Prostate gland (tissue), 2 donors: ENCODE data around the gene CYB561A3. TPM values are rescaled to one million over a fixed set of nuclear protein-coding genes. Genes with fewer than 3 reads are reported as not detected.

Source experiments
- DNase-seq: peaks from one replicate; pipeline ENCODE4 v3.0.0-alpha.2; 2019; ENCODE audit warnings: low spot score
- H3K27ac ChIP-seq, 2 donors: fragments of 200-600 bp; sonication (generic); 2 replicates each; pipeline ENCODE4 v1.5.1; 2017 to 2019
- H3K27me3 ChIP-seq: fragments of 200-600 bp; sonication (generic); replicated peaks from 2 replicates; pipeline ENCODE4 v1.5.1; 2019; ENCODE audit not compliant: insufficient read depth
- H3K36me3 ChIP-seq, 2 donors: fragments of 200-600 bp; sonication (generic); 1 replicate in 1 of 2; 2 replicates in 1 of 2; pipeline versions ENCODE4 v1.5.1 to v1.8.1; 2017 to 2019
- H3K4me1 ChIP-seq: fragments of 200-600 bp; sonication (generic); replicated peaks from 2 replicates; pipeline ENCODE4 v1.5.1; 2019
- H3K4me3 ChIP-seq, 2 donors: fragments of 200-600 bp; sonication (generic); 2 replicates each; pipeline ENCODE4 v1.5.1; 2017 to 2019
- H3K9me3 ChIP-seq: fragments of 200-600 bp; sonication (generic); 2 replicates; pipeline ENCODE4 v1.5.1; 2017
- CTCF ChIP-seq, 4 experiments: fragments of 200-600 bp in 2 of 4; fragments of 450-650 bp in 2 of 4; sonication (generic) in 2 of 4; IDR thresholded peaks; 1 replicate in 3 of 4; 2 replicates in 1 of 4; pipeline ENCODE4 v1.5.1; 2016 to 2019; ENCODE audit warnings: antibody characterized with exemption in 4 of 4, mild to moderate bottlenecking in 2 of 4, moderate library complexity in 2 of 4
- POLR2A ChIP-seq: fragments of 450-650 bp; IDR thresholded peaks from one replicate; pipeline ENCODE4 v1.6.1; 2016; ENCODE audit warnings: antibody characterized with exemption, mild to moderate bottlenecking
- POLR2AphosphoS5 ChIP-seq: sonication (generic); formaldehyde crosslinking; IDR thresholded peaks from one replicate; pipeline ENCODE4 v1.6.1; 2017; ENCODE audit warnings: antibody characterized with exemption
- WGBS: methylation state at CpG from one replicate; pipeline ENCODE4 v1.1.5; 2018; 5-methylcytosine and 5-hydroxymethylcytosine counted together
- intact Hi-C: fragments of 100-400 bp; cut with DNase I; formaldehyde crosslinking; loops from one replicate; pipeline ENCODE4 v1.14.2; 2022
- total RNA-seq, 2 donors: library from RNA; depleted of rRNA; stranded (reverse); fragments of >200 nt; gene quantifications; one replicate each; pipeline ENCODE4 v1.1.0, GENCODE V29; 2016

CYB561A3 gene
- 10 to 100 TPM; 51.6 to 79.1 TPM for total RNA-seq

- TF ChIP-seq POLR2A (peak; percentile 83), CTCF (IDR thresholded peaks at IDR 0.05) (no peak), POLR2AphosphoS5 (peak; percentile 81)
- H3K4me3 ChIP-seq = peak within 1 kb of the TSS; percentile 52 to 63
- H3K4me1 ChIP-seq = peaks cover 8% of the 10 kb centered on the region
- peak; percentile 94 for DNase-seq
- peak within 1 kb of the TSS; percentile 96 to 97 for H3K27ac ChIP-seq
- no peaks in the 10 kb centered on the region for H3K9me3 ChIP-seq
- no peaks in the 10 kb centered on the region for H3K27me3 ChIP-seq
- H3K36me3 ChIP-seq = no peaks in the 10 kb centered on the region
- under 1% methylated on average over 60 of the region's 63 CpGs for WGBS
- intact Hi-C loops = no loop called here
Measured at GRCh38 chr11:61361741-61362541, at the start of gene CYB561A3, which contains the start of gene TMEM138. CYB561A3 (minus strand) TSS chr11:61361882; CDS start chr11:61356713, 5,169 bp downstream. TMEM138 (plus strand) TSS chr11:61362374; CDS start chr11:61364391, 2,017 bp downstream.

GRCh38 chr11:61406991-61407728 is 45.5 kb upstream of the CYB561A3 start:
- Histone ChIP-seq H3K36me3 (peaks cover 12 to 33% of the 10 kb centered on the region in 2 donors), H3K27ac (no peak overlapping the region), H3K9me3 (no peaks in the 10 kb centered on the region), H3K4me1 (peaks cover 3% of the 10 kb centered on the region), H3K4me3 (no peak overlapping the region), H3K27me3 (no peaks in the 10 kb centered on the region)
- no peak for TF ChIP-seq POLR2A
- no peak for DNase-seq
- intact Hi-C loops = no loop called here
- 93% methylated on average over 5 of the region's 5 CpGs for WGBS

- no peaks in the 10 kb centered on the region for H3K9me3 ChIP-seq
- H3K36me3 ChIP-seq = peaks cover 7 to 28% of the 10 kb centered on the region in 2 donors
- H3K27me3 ChIP-seq = no peaks in the 10 kb centered on the region
- no peak for DNase-seq
- no peak for TF ChIP-seq POLR2AphosphoS5
- no peak for TF ChIP-seq CTCF (IDR thresholded peaks at IDR 0.05)
- TF ChIP-seq POLR2A = no peak
- intact Hi-C loops = no loop called here
- H3K4me1 ChIP-seq = peaks cover 3% of the 10 kb centered on the region
- WGBS = 75% methylated on average over 2 of the region's 2 CpGs
- no peak overlapping the region for H3K27ac ChIP-seq
- H3K4me3 ChIP-seq = no peak overlapping the region
Measured at GRCh38 chr11:61406067-61406466, 44.4 kb upstream of the CYB561A3 start.

GRCh38 chr11:61404641-61405040 is 43.0 kb upstream of the CYB561A3 start:
- H3K36me3 ChIP-seq = peaks cover 7 to 22% of the 10 kb centered on the region in 2 donors
- DNase-seq = no peak
- no peak overlapping the region for H3K4me3 ChIP-seq
- WGBS = 66% methylated on average over 4 of the region's 4 CpGs
- TF ChIP-seq POLR2AphosphoS5 = no peak
- no peak for TF ChIP-seq POLR2A
- TF ChIP-seq CTCF (IDR thresholded peaks at IDR 0.05) = no peak
- peaks cover 3% of the 10 kb centered on the region for H3K4me1 ChIP-seq
- no peaks in the 10 kb centered on the region for H3K9me3 ChIP-seq
- intact Hi-C loops = no loop called here
- no peaks in the 10 kb centered on the region for H3K27me3 ChIP-seq
- H3K27ac ChIP-seq = no peak overlapping the region

GRCh38 chr11:61404103-61404502 is 42.4 kb upstream of the CYB561A3 start:
- intact Hi-C loops = no loop called here
- H3K4me3 ChIP-seq = no peak overlapping the region
- 53% methylated on average over 5 of the region's 5 CpGs for WGBS
- peaks cover 7 to 18% of the 10 kb centered on the region in 2 donors for H3K36me3 ChIP-seq
- DNase-seq = no peak
- H3K4me1 ChIP-seq = peaks cover 3% of the 10 kb centered on the region
- H3K27ac ChIP-seq = no peak overlapping the region
- TF ChIP-seq CTCF (IDR thresholded peaks at IDR 0.05) = no peak
- TF ChIP-seq POLR2AphosphoS5 = no peak
- no peak for TF ChIP-seq POLR2A
- H3K27me3 ChIP-seq = no peaks in the 10 kb centered on the region
- no peaks in the 10 kb centered on the region for H3K9me3 ChIP-seq
